HG02678 (cell line): ENCODE data around the gene ETAA1.

Experiments
- ATAC-seq: cut with Tn5 transposase; IDR thresholded peaks from one replicate; pipeline ENCODE4 v1.9.1; 2021; ENCODE audit warnings: mild to moderate bottlenecking, moderate library complexity; ENCODE audit not compliant: unreplicated experiment

Gene ETAA1

GRCh38 chr2:67397143-67397986, at the start of gene ETAA1:
ETAA1 (plus strand) TSS chr2:67397333; CDS start chr2:67397449, 116 bp downstream.
- ATAC-seq, result peak; percentile 100

GRCh38 chr2:67366832-67367412, 30.2 kb upstream of the ETAA1 start:
- ATAC-seq, result no peak

GRCh38 chr2:67374481-67374880, 22.7 kb upstream of the ETAA1 start:
- no peak for ATAC-seq

- ATAC-seq, result no peak
These were observed 22.2 kb upstream of the ETAA1 start for GRCh38 chr2:67374949-67375348.

- no peak for ATAC-seq
These were observed 18.6 kb upstream of the ETAA1 start for GRCh38 chr2:67378555-67378954.

- no peak for ATAC-seq
These were observed 18.1 kb upstream of the ETAA1 start for GRCh38 chr2:67379048-67379447.

GRCh38 chr2:67384123-67384822, 12.9 kb upstream of the ETAA1 start:
- no peak for ATAC-seq

GRCh38 chr2:67388680-67389079, 8.5 kb upstream of the ETAA1 start:
- ATAC-seq, result no peak

GRCh38 chr2:67389286-67389685, 7.8 kb upstream of the ETAA1 start:
- ATAC-seq, result no peak

GRCh38 chr2:67389788-67390187, 7.3 kb upstream of the ETAA1 start:
- ATAC-seq, result no peak

GRCh38 chr2:67393237-67393636, 3.9 kb upstream of the ETAA1 start:
- no peak for ATAC-seq

- no peak for ATAC-seq
These were observed 2.4 kb upstream of the ETAA1 start for GRCh38 chr2:67394734-67395133.

- no peak for ATAC-seq
These were observed 2.0 kb downstream of the ETAA1 start for GRCh38 chr2:67399144-67399543.

- ATAC-seq, result no peak
These were observed 2.8 kb downstream of the ETAA1 start for GRCh38 chr2:67399831-67400489.

- no peak for ATAC-seq
These were observed 3.7 kb downstream of the ETAA1 start for GRCh38 chr2:67400560-67401485.

- no peak for ATAC-seq
These were observed 11.2 kb downstream of the ETAA1 start for GRCh38 chr2:67408346-67408745.

- no peak for ATAC-seq
These were observed 15.3 kb downstream of the ETAA1 start for GRCh38 chr2:67412424-67412823.

- no peak for ATAC-seq
These were observed 17.7 kb downstream of the ETAA1 start for GRCh38 chr2:67414867-67415266.

GRCh38 chr2:67416136-67416535, 19.0 kb downstream of the ETAA1 start:
- no peak for ATAC-seq

- ATAC-seq, result no peak
These were observed 26.4 kb downstream of the ETAA1 start for GRCh38 chr2:67423489-67423888.
